KBM-7 (cell line): Measurements from ENCODE around the gene FLRT2.

ENCODE experiments used
- DNase-seq: peaks from one replicate; pipeline ENCODE4 v3.0.0-alpha.2; 2015
- in situ Hi-C: fragments of 300-500 bp; cut with MboI; formaldehyde crosslinking; loops from 2 replicates; pipeline ENCODE4 v1.14.3; 2020; ENCODE audit warnings: low sequenced_read_pairs, low pct_unique_long_range_greater_than_20kb, mixed read lengths

FLRT2 gene

GRCh38 chr14:85702191-85702590 lies 172.2 kb downstream of the FLRT2 start:
- no peak for DNase-seq
- in situ Hi-C loops, result no loop called here

GRCh38 chr14:85702997-85703396 lies 173.1 kb downstream of the FLRT2 start:
- DNase-seq, result no peak
- in situ Hi-C loops, result no loop called here
